Vagina (tissue), 2 donors: Measurements from ENCODE around the gene GLYATL2.

Experiments
- POLR2A ChIP-seq, 2 donors: fragments of 450-650 bp; IDR thresholded peaks; one replicate each; pipeline ENCODE4 v1.6.1; 2017; ENCODE audit warnings: antibody characterized with exemption in 2 of 2, mild to moderate bottlenecking in 2 of 2, moderate library complexity in 2 of 2
- POLR2AphosphoS5 ChIP-seq, 2 donors: sonication (generic); formaldehyde crosslinking; IDR thresholded peaks; one replicate each; pipeline ENCODE4 v1.9.0; 2017; ENCODE audit warnings: antibody characterized with exemption in 2 of 2, mild to moderate bottlenecking in 2 of 2, low read depth in 1 of 2; ENCODE audit not compliant: insufficient read depth in 1 of 2
- TF ChIP-seq, protein P1 (sequence below), 3 experiments: fragments of 450-650 bp in 2 of 3; fragments of 200-600 bp in 1 of 3; sonication (generic) in 1 of 3; IDR thresholded peaks; one replicate each; pipeline ENCODE4 v1.5.1; 2017 to 2019; ENCODE audit warnings: antibody characterized with exemption in 3 of 3, mild to moderate bottlenecking in 2 of 3, moderate library complexity in 2 of 3

DNA sequence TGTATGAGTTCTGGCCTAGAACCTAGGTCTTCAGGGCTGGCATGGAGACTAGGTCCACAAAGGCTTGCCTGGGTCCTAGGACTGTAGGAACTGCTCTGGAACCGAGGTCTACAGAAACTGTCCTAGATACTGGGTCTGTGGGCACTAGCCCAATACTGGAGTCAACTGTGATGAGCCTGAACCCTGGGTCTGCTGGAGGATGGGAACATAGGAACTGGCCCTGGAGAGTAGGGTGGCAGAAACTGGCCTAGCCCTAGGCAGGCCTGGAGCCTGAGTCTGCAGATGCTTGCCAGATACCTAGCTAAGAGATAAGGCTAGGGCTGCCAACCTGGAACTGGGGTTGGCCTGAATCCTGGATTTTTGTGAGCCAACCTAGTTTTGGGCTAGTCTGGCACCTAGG, 19.2 kb upstream of the GLYATL2 start:
- no peak for TF ChIP-seq POLR2A (IDR thresholded peaks at IDR 0.05)
- TF ChIP-seq, protein P1, sequence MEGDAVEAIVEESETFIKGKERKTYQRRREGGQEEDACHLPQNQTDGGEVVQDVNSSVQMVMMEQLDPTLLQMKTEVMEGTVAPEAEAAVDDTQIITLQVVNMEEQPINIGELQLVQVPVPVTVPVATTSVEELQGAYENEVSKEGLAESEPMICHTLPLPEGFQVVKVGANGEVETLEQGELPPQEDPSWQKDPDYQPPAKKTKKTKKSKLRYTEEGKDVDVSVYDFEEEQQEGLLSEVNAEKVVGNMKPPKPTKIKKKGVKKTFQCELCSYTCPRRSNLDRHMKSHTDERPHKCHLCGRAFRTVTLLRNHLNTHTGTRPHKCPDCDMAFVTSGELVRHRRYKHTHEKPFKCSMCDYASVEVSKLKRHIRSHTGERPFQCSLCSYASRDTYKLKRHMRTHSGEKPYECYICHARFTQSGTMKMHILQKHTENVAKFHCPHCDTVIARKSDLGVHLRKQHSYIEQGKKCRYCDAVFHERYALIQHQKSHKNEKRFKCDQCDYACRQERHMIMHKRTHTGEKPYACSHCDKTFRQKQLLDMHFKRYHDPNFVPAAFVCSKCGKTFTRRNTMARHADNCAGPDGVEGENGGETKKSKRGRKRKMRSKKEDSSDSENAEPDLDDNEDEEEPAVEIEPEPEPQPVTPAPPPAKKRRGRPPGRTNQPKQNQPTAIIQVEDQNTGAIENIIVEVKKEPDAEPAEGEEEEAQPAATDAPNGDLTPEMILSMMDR (IDR thresholded peaks at IDR 0.05) = no peak
- TF ChIP-seq POLR2AphosphoS5 (IDR thresholded peaks at IDR 0.05; ENCODE audit: insufficient read depth in 1 of 2, low read depth in 1 of 2) = no peak
